Fibroblast of upper back skin (primary cell): ENCODE data around the gene SH3PXD2B.
"Not testable (repeated sequence)": the region's sequence is repeated elsewhere in the genome, so short reads cannot be mapped to it uniquely, and the experiment has no call there.

Source experiments
- DNase-seq: peaks from one replicate; pipeline ENCODE4 v3.0.0-alpha.2; 2013

The SH3PXD2B gene

GRCh38 chr5:172362755-172363154 lies 91.6 kb downstream of the SH3PXD2B start:
- no peak for DNase-seq

GRCh38 chr5:172361566-172362238 lies 92.6 kb downstream of the SH3PXD2B start:
- DNase-seq: peak; percentile 98

GRCh38 chr5:172358345-172358744 lies 96.0 kb downstream of the SH3PXD2B start:
- DNase-seq: no peak

- DNase-seq: no peak
These were observed 97.8 kb downstream of the SH3PXD2B start for GRCh38 chr5:172356527-172356926.

- no peak for DNase-seq
These were observed 98.3 kb downstream of the SH3PXD2B start for GRCh38 chr5:172356047-172356446.

- no peak for DNase-seq
These were observed 100.5 kb downstream of the SH3PXD2B start for GRCh38 chr5:172353846-172354245.

- no peak for DNase-seq
These were observed 101.0 kb downstream of the SH3PXD2B start for GRCh38 chr5:172353271-172353812.

GRCh38 chr5:172352526-172352925 lies 101.8 kb downstream of the SH3PXD2B start:
- DNase-seq: not testable (repeated sequence)

GRCh38 chr5:172351240-172351778 lies 103.0 kb downstream of the SH3PXD2B start:
- DNase-seq: no peak

GRCh38 chr5:172350212-172351181 lies 103.8 kb downstream of the SH3PXD2B start:
- no peak for DNase-seq

GRCh38 chr5:172348733-172349132 lies 105.6 kb downstream of the SH3PXD2B start:
- DNase-seq: not testable (repeated sequence)

- no peak for DNase-seq
These were observed 106.2 kb downstream of the SH3PXD2B start for GRCh38 chr5:172348084-172348483.

- DNase-seq: no peak
These were observed 106.8 kb downstream of the SH3PXD2B start for GRCh38 chr5:172347496-172348052.

GRCh38 chr5:172345881-172346280 lies 108.4 kb downstream of the SH3PXD2B start:
- no peak for DNase-seq

GRCh38 chr5:172344855-172345409 lies 109.4 kb downstream of the SH3PXD2B start:
- no peak for DNase-seq

GRCh38 chr5:172343741-172344140 lies 110.6 kb downstream of the SH3PXD2B start:
- no peak for DNase-seq

- DNase-seq: no peak
These were observed 111.4 kb downstream of the SH3PXD2B start for GRCh38 chr5:172342918-172343317.

GRCh38 chr5:172339264-172340180 lies 114.8 kb downstream of the SH3PXD2B start:
- no peak for DNase-seq

GRCh38 chr5:172336676-172337285 lies 117.5 kb downstream of the SH3PXD2B start:
- no peak for DNase-seq

GRCh38 chr5:172336264-172336663 lies 118.1 kb downstream of the SH3PXD2B start:
- no peak for DNase-seq

- no peak for DNase-seq
These were observed 118.6 kb downstream of the SH3PXD2B start for GRCh38 chr5:172335721-172336120.
